GM23248 (cell line): ENCODE measurements around the gene CACNG4.

ENCODE experiments used
- EZH2 ChIP-seq: fragments of 200-600 bp; sonication (generic); IDR thresholded peaks from 2 replicates; pipeline ENCODE4 v1.6.1; 2018; ENCODE audit warnings: antibody characterized with exemption, mild to moderate bottlenecking; ENCODE audit not compliant: insufficient read depth, poor library complexity, severe bottlenecking
- EZH2phosphoT487 ChIP-seq: fragments of 200-600 bp; sonication (generic); IDR thresholded peaks from 2 replicates; pipeline ENCODE4 v1.6.1; 2018; ENCODE audit warnings: antibody characterized with exemption, moderate library complexity, mild to moderate bottlenecking, low read depth; ENCODE audit not compliant: insufficient read depth

GRCh38 chr17:67050471-67051154, 86.1 kb downstream of the CACNG4 start:
- no peak for TF ChIP-seq EZH2
- no peak for TF ChIP-seq EZH2phosphoT487
